ENCODE measurements around the gene ANAPC16.

The ANAPC16 gene

DNA sequence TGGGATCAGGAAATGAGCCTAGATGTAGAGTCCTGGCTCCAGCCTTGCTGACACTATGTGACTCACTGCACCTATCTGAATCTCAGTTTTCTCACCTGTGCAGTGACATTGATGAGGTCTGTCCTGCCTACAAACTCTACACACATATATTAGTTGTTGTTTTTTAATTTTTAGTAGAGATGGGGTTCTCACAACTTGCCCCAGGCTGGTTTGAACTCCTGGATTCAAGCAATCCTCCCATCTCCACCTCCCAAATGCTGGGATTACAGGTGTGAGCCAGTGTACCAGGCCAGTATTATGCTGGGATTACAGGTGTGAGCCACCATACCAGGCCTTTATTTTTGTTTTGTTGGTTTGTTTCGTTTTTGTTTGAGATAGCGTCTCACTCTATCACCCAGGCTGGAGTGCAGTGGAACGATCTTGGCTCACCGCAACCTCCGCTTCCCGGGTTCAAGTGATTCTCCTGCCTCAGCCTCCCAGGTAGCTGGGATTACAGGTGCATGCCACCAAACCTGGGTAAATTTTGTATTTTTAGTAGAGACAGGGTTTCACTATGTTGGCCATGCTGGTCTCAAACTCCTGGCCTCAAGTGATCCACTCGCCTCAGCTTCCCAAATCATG is 46.1 kb downstream of the ANAPC16 start:
- Histone ChIP-seq H3K36me3 (ENCODE audit: insufficient read depth, low read length) (no peaks in the 10 kb centered on the region), H2AFZ (ENCODE audit: low read depth, low read length) (no peak overlapping the region), H3K9ac (ENCODE audit: low read depth, low read length) (peak overlapping the region; percentile 67), H3K27me3 (ENCODE audit: insufficient read depth, low read length, poor library complexity) (no peaks in the 10 kb centered on the region), H3K79me2 (ENCODE audit: insufficient read depth, low read length) (no peaks in the 10 kb centered on the region), H4K20me1 (ENCODE audit: insufficient read depth, low read length) (no peaks in the 10 kb centered on the region), H3K9me3 (ENCODE audit: insufficient read depth, low read length, severe bottlenecking) (no peaks in the 10 kb centered on the region), H3K4me3 (ENCODE audit: low read depth in 1 of 2, low read length in 2 of 2) (peak overlapping the region in 1 of 2 experiments; percentile 52; a peak in 1 of 4 replicates), H3K4me2 (ENCODE audit: insufficient read depth, low read length) (peak overlapping the region; percentile 70), H3K4me1 (ENCODE audit: insufficient read depth, low read length) (peaks cover 79% of the 10 kb centered on the region), H3K27ac (ENCODE audit: low read length) (peak overlapping the region; percentile 90)
- ATAC-seq (ENCODE audit: insufficient read depth, low read depth) (no peak), DNase-seq (no peak)
- no peak for TF ChIP-seq CTCF (IDR thresholded peaks at IDR 0.05; ENCODE audit: borderline replicate concordance, extremely low read depth, low read length, poor library complexity, severe bottlenecking)
- TF ChIP-seq EZH2 (IDR thresholded peaks at IDR 0.05; ENCODE audit: borderline replicate concordance, low read depth, low read length, severe bottlenecking): no peak

GRCh38 chr10:72263613-72264241 is 47.9 kb downstream of the ANAPC16 start:
- H3K4me2 ChIP-seq (ENCODE audit: insufficient read depth, low read length): peak overlapping the region; percentile 50
- TF ChIP-seq CTCF (IDR thresholded peaks at IDR 0.05; ENCODE audit: borderline replicate concordance, extremely low read depth, low read length, poor library complexity, severe bottlenecking) (no peak), EZH2 (IDR thresholded peaks at IDR 0.05; ENCODE audit: borderline replicate concordance, low read depth, low read length, severe bottlenecking) (no peak)
- H3K27ac ChIP-seq (ENCODE audit: low read length): peak overlapping the region; percentile 80

DNA sequence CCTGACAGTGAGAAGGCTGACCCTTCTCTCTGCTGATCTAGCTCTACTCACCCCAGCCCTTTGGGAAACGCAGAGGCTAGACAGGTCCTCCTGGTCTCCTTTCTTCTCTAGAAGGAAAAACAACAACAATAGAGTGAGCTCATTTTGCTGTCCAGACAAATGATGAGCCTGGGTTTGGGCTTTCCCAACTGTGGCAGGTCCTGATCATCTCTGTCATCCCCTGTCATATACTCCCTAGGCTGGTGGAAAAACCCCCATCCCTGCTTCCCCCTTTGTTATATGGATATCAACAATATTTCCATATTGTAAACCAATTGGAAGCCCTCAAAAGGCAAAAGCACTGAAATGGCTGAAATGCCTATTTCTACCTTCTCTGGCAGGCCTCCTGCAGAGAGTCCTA is 48.7 kb downstream of the ANAPC16 start:
- no peaks in the 10 kb centered on the region for H4K20me1 ChIP-seq (ENCODE audit: insufficient read depth, low read length)
- H3K9me3 ChIP-seq (ENCODE audit: insufficient read depth, low read length, severe bottlenecking): no peaks in the 10 kb centered on the region
- H3K4me3 ChIP-seq (ENCODE audit: low read depth in 1 of 2, low read length in 2 of 2): no peak overlapping the region
- no peak for ATAC-seq (ENCODE audit: insufficient read depth, low read depth)
- DNase-seq: no peak
- no peaks in the 10 kb centered on the region for H3K36me3 ChIP-seq (ENCODE audit: insufficient read depth, low read length)
- no peak for TF ChIP-seq EZH2 (IDR thresholded peaks at IDR 0.05; ENCODE audit: borderline replicate concordance, low read depth, low read length, severe bottlenecking)
- TF ChIP-seq CTCF (IDR thresholded peaks at IDR 0.05; ENCODE audit: borderline replicate concordance, extremely low read depth, low read length, poor library complexity, severe bottlenecking): no peak
- H3K27ac ChIP-seq (ENCODE audit: low read length): peak overlapping the region; percentile 65
- no peaks in the 10 kb centered on the region for H3K79me2 ChIP-seq (ENCODE audit: insufficient read depth, low read length)
- H3K9ac ChIP-seq (ENCODE audit: low read depth, low read length): no peak overlapping the region; the same call in 1 of the 2 replicates
- peaks cover 62% of the 10 kb centered on the region for H3K4me1 ChIP-seq (ENCODE audit: insufficient read depth, low read length)
- H3K27me3 ChIP-seq (ENCODE audit: insufficient read depth, low read length, poor library complexity): no peaks in the 10 kb centered on the region
- H3K4me2 ChIP-seq (ENCODE audit: insufficient read depth, low read length): peak overlapping the region; percentile 9; the same call in 1 of the 2 replicates
- no peak overlapping the region for H2AFZ ChIP-seq (ENCODE audit: low read depth, low read length)

More at GRCh38 chr10:72263613-72264241, 47.9 kb downstream of the ANAPC16 start:
- no peaks in the 10 kb centered on the region for H3K27me3 ChIP-seq (ENCODE audit: insufficient read depth, low read length, poor library complexity)
- peaks cover 70% of the 10 kb centered on the region for H3K4me1 ChIP-seq (ENCODE audit: insufficient read depth, low read length)
- H3K9ac ChIP-seq (ENCODE audit: low read depth, low read length): peak overlapping the region; percentile 28
- peak overlapping the region in 1 of 2 experiments; percentile 32; a peak in 1 of 4 replicates for H3K4me3 ChIP-seq (ENCODE audit: low read depth in 1 of 2, low read length in 2 of 2)
- H4K20me1 ChIP-seq (ENCODE audit: insufficient read depth, low read length): no peaks in the 10 kb centered on the region
- H2AFZ ChIP-seq (ENCODE audit: low read depth, low read length): no peak overlapping the region
- H3K79me2 ChIP-seq (ENCODE audit: insufficient read depth, low read length): no peaks in the 10 kb centered on the region
- H3K9me3 ChIP-seq (ENCODE audit: insufficient read depth, low read length, severe bottlenecking): no peaks in the 10 kb centered on the region
- peak; percentile 82 for DNase-seq
- ATAC-seq (ENCODE audit: insufficient read depth, low read depth): peak; percentile 43
- H3K36me3 ChIP-seq (ENCODE audit: insufficient read depth, low read length): no peaks in the 10 kb centered on the region

Measured in DND-41 (cell line).